H9 (cell line): ENCODE results near the gene PIP4P1. TPM values are rescaled to one million over a fixed set of nuclear protein-coding genes. Genes with fewer than 3 reads are reported as not detected.
A peak's percentile ranks its signal among the peaks of the same experiment; 100 is the strongest.

Experiments used
- DNase-seq: peaks from one replicate; pipeline ENCODE4 v3.0.0-alpha.2; 2017
- H2AFZ ChIP-seq: one replicate; pipeline ENCODE4 v1.6.1; 2013; ENCODE audit warnings: mild to moderate bottlenecking, low read length, control low read depth, moderate library complexity
- H2AK5ac ChIP-seq: 2 replicates; pipeline ENCODE4 v1.6.1; 2013; ENCODE audit warnings: low read length, control low read depth, mixed read lengths; ENCODE audit not compliant: insufficient read length
- H2BK120ac ChIP-seq: one replicate; pipeline ENCODE4 v1.6.1; 2013; ENCODE audit warnings: low read depth, mild to moderate bottlenecking, low read length, control low read depth, inconsistent platforms; ENCODE audit not compliant: poor library complexity, severe bottlenecking
- H2BK12ac ChIP-seq: 2 replicates; pipeline ENCODE4 v1.6.1; 2013; ENCODE audit warnings: low read length, control low read depth, mixed read lengths, low read depth; ENCODE audit not compliant: insufficient read length
- H2BK15ac ChIP-seq: 2 replicates; pipeline ENCODE4 v1.6.1; 2013; ENCODE audit warnings: low read depth, low read length, control low read depth
- H2BK20ac ChIP-seq: one replicate; pipeline ENCODE4 v1.6.1; 2013; ENCODE audit warnings: low read depth, mild to moderate bottlenecking, low read length, control low read depth, inconsistent platforms; ENCODE audit not compliant: poor library complexity, severe bottlenecking
- H2BK5ac ChIP-seq: 2 replicates; pipeline ENCODE4 v1.6.1; 2013; ENCODE audit warnings: low read length, control low read depth, mixed read lengths; ENCODE audit not compliant: insufficient read length
- H3K14ac ChIP-seq: 2 replicates; pipeline ENCODE4 v1.6.1; 2013; ENCODE audit warnings: low read length, control low read depth; ENCODE audit not compliant: insufficient read depth
- H3K18ac ChIP-seq: 2 replicates; pipeline ENCODE4 v1.6.1; 2013; ENCODE audit warnings: low read depth, mild to moderate bottlenecking, mixed read lengths, low read length, control low read depth; ENCODE audit not compliant: insufficient read length
- H3K23ac ChIP-seq: 2 replicates; pipeline ENCODE4 v1.6.1; 2013; ENCODE audit warnings: low read length, control low read depth, mixed read lengths, low read depth; ENCODE audit not compliant: insufficient read length
- H3K23me2 ChIP-seq: 2 replicates; pipeline ENCODE4 v1.6.1; 2013; ENCODE audit warnings: low read depth, mild to moderate bottlenecking, mixed read lengths, low read length, control low read depth; ENCODE audit not compliant: insufficient read length, poor library complexity, severe bottlenecking
- H3K27ac ChIP-seq: 2 replicates; pipeline ENCODE4 v1.5.1; 2013; ENCODE audit warnings: low read length, control low read depth, mixed read lengths, low read depth; ENCODE audit not compliant: insufficient read length
- H3K27me3 ChIP-seq: 2 replicates; pipeline ENCODE4 v1.6.1; 2013; ENCODE audit warnings: low read length, control low read depth, inconsistent platforms; ENCODE audit not compliant: insufficient read depth
- H3K4ac ChIP-seq: 2 replicates; pipeline ENCODE4 v1.6.1; 2013; ENCODE audit warnings: low read depth, mild to moderate bottlenecking, control low read depth, inconsistent platforms, low read length, moderate library complexity
- H3K4me1 ChIP-seq: 2 replicates; pipeline ENCODE4 v1.6.1; 2013; ENCODE audit warnings: low read length, control low read depth, inconsistent platforms; ENCODE audit not compliant: insufficient read depth
- H3K4me2 ChIP-seq: 2 replicates; pipeline ENCODE4 v1.6.1; 2013; ENCODE audit warnings: low read length, control low read depth, mixed read lengths; ENCODE audit not compliant: insufficient read length, insufficient read depth
- H3K56ac ChIP-seq: 2 replicates; pipeline ENCODE4 v1.6.1; 2013; ENCODE audit warnings: low read depth, mild to moderate bottlenecking, mixed read lengths, low read length, control low read depth; ENCODE audit not compliant: insufficient read length
- H3K79me1 ChIP-seq: 2 replicates; pipeline ENCODE4 v1.6.1; 2013; ENCODE audit warnings: low read depth, mild to moderate bottlenecking, moderate library complexity, low read length, control low read depth, inconsistent platforms; ENCODE audit not compliant: insufficient read depth, poor library complexity, severe bottlenecking
- H3K79me2 ChIP-seq: 2 replicates; pipeline ENCODE4 v1.6.1; 2013; ENCODE audit warnings: low read length, control low read depth, inconsistent platforms; ENCODE audit not compliant: insufficient read depth
- H3K9ac ChIP-seq: 2 replicates; pipeline ENCODE4 v1.6.1; 2013; ENCODE audit warnings: low read length, control low read depth, mixed read lengths; ENCODE audit not compliant: insufficient read length; ENCODE audit errors: extremely low read depth
- H3K9me3 ChIP-seq: one replicate; pipeline ENCODE4 v1.6.1; 2013; ENCODE audit warnings: low read depth, low read length, inconsistent platforms; ENCODE audit not compliant: control insufficient read depth
- H3T11ph ChIP-seq: one replicate; pipeline ENCODE4 v1.6.1; 2013; ENCODE audit warnings: mild to moderate bottlenecking, low read length, control low read depth, inconsistent platforms
- H4K20me1 ChIP-seq: one replicate; pipeline ENCODE4 v1.6.1; 2013; ENCODE audit not compliant: control insufficient read depth, insufficient read length, insufficient read depth
- H4K5ac ChIP-seq: 2 replicates; pipeline ENCODE4 v1.6.1; 2013; ENCODE audit warnings: low read depth, mild to moderate bottlenecking, mixed read lengths, low read length, control low read depth; ENCODE audit not compliant: insufficient read length
- H4K8ac ChIP-seq: replicated peaks from 2 replicates; pipeline ENCODE4 v1.6.1; 2013; ENCODE audit warnings: low read length, control low read depth, mixed read lengths, low read depth; ENCODE audit not compliant: insufficient read length
- H4K91ac ChIP-seq: 2 replicates; pipeline ENCODE4 v1.6.1; 2013; ENCODE audit warnings: low read depth, mild to moderate bottlenecking, moderate library complexity, mixed read lengths, low read length, control low read depth; ENCODE audit not compliant: insufficient read length
- H3K27ac Mint-ChIP-seq, 3 experiments: 2 replicates in 2 of 3; 3 replicates in 1 of 3; pipeline ENCODE4 v1.8.0; 2020 to 2021; ENCODE audit warnings: mixed read lengths in 3 of 3, mild to moderate bottlenecking in 1 of 3, moderate library complexity in 1 of 3
- H3K27me3 Mint-ChIP-seq: 2 replicates; pipeline ENCODE4 v1.8.0; 2021; ENCODE audit warnings: low read depth, mild to moderate bottlenecking, moderate library complexity, mixed read lengths
- H3K36me3 Mint-ChIP-seq, 3 experiments: 2 replicates in 2 of 3; 3 replicates in 1 of 3; pipeline ENCODE4 v1.8.0; 2020 to 2021; ENCODE audit warnings: low read depth in 3 of 3, mixed read lengths in 3 of 3; ENCODE audit not compliant: insufficient read depth in 1 of 3
- H3K4me1 Mint-ChIP-seq, 2 experiments: 2 replicates each; pipeline ENCODE4 v1.8.0; 2020; ENCODE audit warnings: mixed read lengths in 2 of 2
- H3K4me3 Mint-ChIP-seq, 2 experiments: 2 replicates in 1 of 2; 3 replicates in 1 of 2; pipeline ENCODE4 v1.8.0; 2020 to 2021; ENCODE audit warnings: mild to moderate bottlenecking in 2 of 2, mixed read lengths in 2 of 2, moderate library complexity in 1 of 2
- H3K9me3 Mint-ChIP-seq, 2 experiments: 2 replicates in 1 of 2; 3 replicates in 1 of 2; pipeline ENCODE4 v1.8.0; 2020; ENCODE audit warnings: mild to moderate bottlenecking in 2 of 2, mixed read lengths in 2 of 2, moderate library complexity in 1 of 2
- WGBS: extraction: QIAGEN DNeasy Blood & Tissue Kit; methylation state at CpG from one replicate; pipeline ENCODE4 v1.1.7; 2013; ENCODE audit warnings: missing lambda C conversion rate, low lambda C conversion rate, mixed read lengths; ENCODE audit not compliant: insufficient read length; ENCODE audit errors: extremely low coverage; 5-methylcytosine and 5-hydroxymethylcytosine counted together
- total RNA-seq: library from RNA; stranded (reverse); gene quantifications from 2 replicates; pipeline ENCODE4 v1.2.1, GENCODE V29; 2021
- TF ChIP-seq, protein P1 (sequence below): fragments of 200-600 bp; sonication (generic); conservative IDR thresholded peaks from 3 replicates; pipeline ENCODE4 v1.8.0; 2021; ENCODE audit warnings: antibody characterized with exemption, mild to moderate bottlenecking

PIP4P1 gene
- total RNA-seq, 1 experiment from 2014 or later: 41.6 TPM

DNA sequence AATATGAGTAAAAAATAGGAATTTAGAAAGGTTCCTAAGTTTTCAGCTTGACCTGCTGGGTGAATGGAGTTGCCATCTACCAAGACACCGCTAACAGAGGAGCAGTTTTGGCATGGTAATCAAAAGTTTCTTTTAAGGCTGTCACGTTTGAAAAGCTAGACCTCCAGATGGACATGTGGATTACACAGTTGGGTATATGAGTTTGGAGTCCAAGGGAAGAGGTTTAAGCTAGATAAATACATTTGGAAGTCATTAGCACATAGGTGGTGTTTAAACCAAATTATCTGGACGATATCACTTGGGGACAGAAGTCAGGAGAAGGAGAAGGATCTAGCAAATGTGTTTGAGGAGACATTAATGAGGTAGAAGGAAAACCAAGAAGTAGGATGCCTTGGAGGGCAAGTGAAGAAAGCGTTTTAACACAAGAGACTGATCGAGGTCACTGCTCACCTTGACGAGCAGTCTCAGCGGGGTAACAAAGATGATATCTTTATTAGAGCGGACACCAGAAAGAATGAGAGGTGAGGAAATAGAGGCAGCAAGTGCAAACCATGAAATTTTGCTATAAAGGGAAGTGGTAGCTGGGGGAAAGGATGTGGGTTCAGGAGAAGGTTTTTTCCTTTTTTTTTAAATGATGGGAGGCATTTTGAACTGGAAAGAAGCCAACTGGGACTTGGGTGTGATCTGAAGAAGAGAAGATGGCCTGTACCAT lies 25.6 kb upstream of the PIP4P1 start:
- H3K27ac Mint-ChIP-seq: peak overlapping the region in 1 of 3 experiments; percentile 25; a peak in 3 of 7 replicates
- H3K79me2 ChIP-seq: no peaks in the 10 kb centered on the region
- H3K27me3 Mint-ChIP-seq: no peaks in the 10 kb centered on the region
- H3K23ac ChIP-seq: no peak overlapping the region
- H3K4me3 Mint-ChIP-seq: no peak overlapping the region
- H2BK5ac ChIP-seq: no peak overlapping the region
- no peaks in the 10 kb centered on the region for H3K27me3 ChIP-seq
- no peaks in the 10 kb centered on the region for H4K20me1 ChIP-seq
- peaks cover 43 to 46% of the 10 kb centered on the region in 2 experiments for H3K4me1 Mint-ChIP-seq
- WGBS: no CpG with 5 or more reads among the region's 8 CpGs
- no peak overlapping the region for H2BK20ac ChIP-seq
- H3K4me1 ChIP-seq: peaks cover 4% of the 10 kb centered on the region; the same call in 1 of the 2 replicates
- no peak overlapping the region for H3K56ac ChIP-seq
- H3K4ac ChIP-seq: no peak overlapping the region
- no peak overlapping the region for H3K27ac ChIP-seq
- H2AFZ ChIP-seq: no peak overlapping the region
- no peaks in the 10 kb centered on the region for H3K23me2 ChIP-seq
- H3K9ac ChIP-seq: no peak overlapping the region
- no peak overlapping the region for H4K8ac ChIP-seq
- H3K14ac ChIP-seq: no peak overlapping the region
- no peak overlapping the region for H3K18ac ChIP-seq
- no peaks in the 10 kb centered on the region for H3K9me3 ChIP-seq
- H3K79me1 ChIP-seq: no peaks in the 10 kb centered on the region
- no peak overlapping the region for H2BK120ac ChIP-seq
- TF ChIP-seq, protein P1, sequence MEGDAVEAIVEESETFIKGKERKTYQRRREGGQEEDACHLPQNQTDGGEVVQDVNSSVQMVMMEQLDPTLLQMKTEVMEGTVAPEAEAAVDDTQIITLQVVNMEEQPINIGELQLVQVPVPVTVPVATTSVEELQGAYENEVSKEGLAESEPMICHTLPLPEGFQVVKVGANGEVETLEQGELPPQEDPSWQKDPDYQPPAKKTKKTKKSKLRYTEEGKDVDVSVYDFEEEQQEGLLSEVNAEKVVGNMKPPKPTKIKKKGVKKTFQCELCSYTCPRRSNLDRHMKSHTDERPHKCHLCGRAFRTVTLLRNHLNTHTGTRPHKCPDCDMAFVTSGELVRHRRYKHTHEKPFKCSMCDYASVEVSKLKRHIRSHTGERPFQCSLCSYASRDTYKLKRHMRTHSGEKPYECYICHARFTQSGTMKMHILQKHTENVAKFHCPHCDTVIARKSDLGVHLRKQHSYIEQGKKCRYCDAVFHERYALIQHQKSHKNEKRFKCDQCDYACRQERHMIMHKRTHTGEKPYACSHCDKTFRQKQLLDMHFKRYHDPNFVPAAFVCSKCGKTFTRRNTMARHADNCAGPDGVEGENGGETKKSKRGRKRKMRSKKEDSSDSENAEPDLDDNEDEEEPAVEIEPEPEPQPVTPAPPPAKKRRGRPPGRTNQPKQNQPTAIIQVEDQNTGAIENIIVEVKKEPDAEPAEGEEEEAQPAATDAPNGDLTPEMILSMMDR: no peak
- no peaks in the 10 kb centered on the region; a peak in 1 of 7 replicates for H3K36me3 Mint-ChIP-seq
- no peak overlapping the region for H4K5ac ChIP-seq
- H3K9me3 Mint-ChIP-seq: no peaks in the 10 kb centered on the region
- DNase-seq: no peak
- H2BK15ac ChIP-seq: no peak overlapping the region
- H4K91ac ChIP-seq: no peak overlapping the region
- H3T11ph ChIP-seq: no peak overlapping the region
- H2AK5ac ChIP-seq: no peak overlapping the region
- no peak overlapping the region for H2BK12ac ChIP-seq
- no peak overlapping the region for H3K4me2 ChIP-seq
